ENCODE results near the gene FRMD1.

FRMD1 gene

DNA sequence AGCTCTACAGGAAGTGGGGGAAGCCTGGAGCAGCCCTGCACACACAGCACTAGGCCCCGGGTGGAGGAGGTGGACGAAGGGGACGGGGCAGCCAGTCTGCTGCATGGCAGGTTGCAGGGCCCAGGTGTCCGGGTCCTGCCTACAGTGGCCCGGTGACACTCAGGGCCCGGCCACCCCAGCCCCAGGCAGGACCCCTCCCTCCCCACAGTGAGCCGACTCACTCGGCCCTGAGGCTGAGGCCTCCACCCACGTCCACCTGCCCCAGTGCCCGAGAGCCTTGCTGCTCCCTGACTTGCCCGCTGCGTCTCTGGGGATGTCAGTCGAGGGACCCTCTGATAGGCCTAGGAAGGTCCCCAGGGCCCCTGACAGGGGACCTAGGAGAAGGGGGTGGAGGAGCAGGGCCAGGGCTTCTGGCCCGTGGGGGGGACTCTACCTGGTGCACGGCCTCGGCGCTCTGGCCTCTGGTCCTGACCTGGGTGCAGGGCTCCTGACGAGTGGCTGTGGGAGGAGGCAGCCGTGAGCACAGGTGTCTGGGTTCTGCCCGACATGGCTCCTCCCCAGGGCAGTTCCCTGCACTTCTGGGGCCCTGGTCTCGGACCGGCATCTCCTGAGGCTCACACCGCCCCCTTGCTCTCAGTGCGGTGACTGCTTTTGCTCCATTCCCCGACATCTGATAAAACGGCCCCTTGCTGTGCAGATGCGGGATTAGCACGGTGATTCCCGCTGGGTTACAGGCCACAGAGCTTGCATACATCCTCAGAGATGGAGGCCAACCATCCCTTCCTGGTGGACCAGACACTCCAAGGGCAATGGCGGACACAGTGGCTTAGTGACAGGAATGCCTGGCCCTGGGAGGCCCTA, 20.1 kb downstream of the FRMD1 start:
- H3K27ac ChIP-seq (ENCODE audit: low read depth, low read length): no peak overlapping the region
- no peak overlapping the region for H3K4me2 ChIP-seq (ENCODE audit: low read length)
- TF ChIP-seq EZH2phosphoT487 (IDR thresholded peaks at IDR 0.05; ENCODE audit: borderline replicate concordance, low read length): no peak
- TF ChIP-seq, protein P1, sequence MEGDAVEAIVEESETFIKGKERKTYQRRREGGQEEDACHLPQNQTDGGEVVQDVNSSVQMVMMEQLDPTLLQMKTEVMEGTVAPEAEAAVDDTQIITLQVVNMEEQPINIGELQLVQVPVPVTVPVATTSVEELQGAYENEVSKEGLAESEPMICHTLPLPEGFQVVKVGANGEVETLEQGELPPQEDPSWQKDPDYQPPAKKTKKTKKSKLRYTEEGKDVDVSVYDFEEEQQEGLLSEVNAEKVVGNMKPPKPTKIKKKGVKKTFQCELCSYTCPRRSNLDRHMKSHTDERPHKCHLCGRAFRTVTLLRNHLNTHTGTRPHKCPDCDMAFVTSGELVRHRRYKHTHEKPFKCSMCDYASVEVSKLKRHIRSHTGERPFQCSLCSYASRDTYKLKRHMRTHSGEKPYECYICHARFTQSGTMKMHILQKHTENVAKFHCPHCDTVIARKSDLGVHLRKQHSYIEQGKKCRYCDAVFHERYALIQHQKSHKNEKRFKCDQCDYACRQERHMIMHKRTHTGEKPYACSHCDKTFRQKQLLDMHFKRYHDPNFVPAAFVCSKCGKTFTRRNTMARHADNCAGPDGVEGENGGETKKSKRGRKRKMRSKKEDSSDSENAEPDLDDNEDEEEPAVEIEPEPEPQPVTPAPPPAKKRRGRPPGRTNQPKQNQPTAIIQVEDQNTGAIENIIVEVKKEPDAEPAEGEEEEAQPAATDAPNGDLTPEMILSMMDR (IDR thresholded peaks at IDR 0.05; ENCODE audit: low read depth, low read length, poor library complexity, severe bottlenecking): no peak
- no peaks in the 10 kb centered on the region for H3K4me1 ChIP-seq (ENCODE audit: control insufficient read depth, low read length)
- no peaks in the 10 kb centered on the region for H3K79me2 ChIP-seq (ENCODE audit: control insufficient read depth, low read length)
- no peaks in the 10 kb centered on the region for H3K27me3 ChIP-seq (ENCODE audit: control insufficient read depth, low read length)
- no peaks in the 10 kb centered on the region for H3F3A ChIP-seq (ENCODE audit: control insufficient read depth, insufficient read depth)
- no peaks in the 10 kb centered on the region for H4K20me1 ChIP-seq (ENCODE audit: control insufficient read depth, insufficient read depth, low read depth, low read length)
- no peaks in the 10 kb centered on the region for H3K9me3 ChIP-seq (ENCODE audit: control insufficient read depth, insufficient read depth, low read length)
- H3K36me3 ChIP-seq (ENCODE audit: control insufficient read depth, low read length): no peaks in the 10 kb centered on the region
- no peaks in the 10 kb centered on the region for H3K9me2 ChIP-seq (replicated peaks; ENCODE audit: control insufficient read depth, low read length)
- no peak overlapping the region for H3K4me3 ChIP-seq (ENCODE audit: low read length)

DNA sequence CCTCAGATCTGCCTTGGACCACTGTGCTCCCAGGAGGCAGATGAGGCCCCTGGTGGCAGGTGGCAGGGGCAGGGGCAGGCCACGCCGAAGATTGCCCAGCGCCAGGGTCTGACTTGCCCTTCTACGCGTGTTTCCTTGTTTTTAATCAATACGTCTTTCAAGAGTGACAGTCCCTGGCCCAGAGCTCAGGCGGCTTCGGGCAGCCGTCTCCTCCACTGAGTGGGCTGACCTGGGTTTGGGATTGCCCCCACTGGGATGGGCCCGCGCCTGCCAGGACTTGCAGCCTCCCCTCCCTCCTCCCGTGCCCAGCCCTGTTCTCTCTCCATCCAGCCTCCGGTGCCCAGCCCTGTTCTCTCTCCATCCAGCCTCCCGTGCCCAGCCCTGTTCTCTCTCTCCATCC, 21.2 kb downstream of the FRMD1 start:
- Histone ChIP-seq H4K20me1 (ENCODE audit: control insufficient read depth, insufficient read depth, low read depth, low read length) (no peaks in the 10 kb centered on the region), H3K9me2 (replicated peaks; ENCODE audit: control insufficient read depth, low read length) (no peaks in the 10 kb centered on the region), H3K4me3 (ENCODE audit: low read length) (no peak overlapping the region), H3K79me2 (ENCODE audit: control insufficient read depth, low read length) (no peaks in the 10 kb centered on the region), H3K27ac (ENCODE audit: low read depth, low read length) (no peak overlapping the region), H3K36me3 (ENCODE audit: control insufficient read depth, low read length) (no peaks in the 10 kb centered on the region), H3K4me1 (ENCODE audit: control insufficient read depth, low read length) (no peaks in the 10 kb centered on the region), H3K4me2 (ENCODE audit: low read length) (no peak overlapping the region), H3K9me3 (ENCODE audit: control insufficient read depth, insufficient read depth, low read length) (no peaks in the 10 kb centered on the region), H3F3A (ENCODE audit: control insufficient read depth, insufficient read depth) (no peaks in the 10 kb centered on the region), H3K27me3 (ENCODE audit: control insufficient read depth, low read length) (no peaks in the 10 kb centered on the region)
- TF ChIP-seq, protein P1 (IDR thresholded peaks at IDR 0.05; ENCODE audit: low read depth, low read length, poor library complexity, severe bottlenecking): no peak
- TF ChIP-seq EZH2phosphoT487 (IDR thresholded peaks at IDR 0.05; ENCODE audit: borderline replicate concordance, low read length): no peak

DNA sequence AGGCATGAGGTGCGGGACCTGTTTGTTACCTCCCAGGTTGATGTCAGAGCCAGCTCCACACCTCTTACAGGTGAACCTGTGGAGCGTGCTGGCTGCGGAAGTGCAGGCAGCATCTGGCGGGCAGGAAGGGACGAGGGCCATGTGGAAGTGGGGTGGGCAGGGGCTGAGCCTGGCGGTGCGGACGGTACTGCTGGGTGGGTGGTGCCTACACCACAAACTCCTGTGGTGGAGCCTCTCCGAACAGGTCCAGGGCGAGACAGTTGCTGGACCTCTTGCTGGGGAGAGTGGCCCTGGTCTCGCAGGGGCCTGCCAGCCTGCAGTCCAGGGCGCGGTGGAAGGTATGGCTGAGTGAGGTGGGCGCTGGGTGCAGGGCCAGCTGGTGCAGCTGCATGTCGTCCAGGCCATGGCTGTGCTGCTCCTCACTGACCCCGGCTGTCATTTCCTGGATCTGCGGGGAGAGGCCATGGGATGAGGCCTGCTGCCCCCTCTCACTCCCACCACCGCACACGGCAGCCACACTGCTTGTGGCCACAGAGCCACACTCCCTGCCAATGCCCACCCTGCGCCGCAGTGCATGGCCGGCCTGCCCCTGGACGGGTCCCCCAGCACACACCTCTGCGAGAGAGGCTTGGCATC, 22.0 kb downstream of the FRMD1 start:
- TF ChIP-seq EZH2phosphoT487 (IDR thresholded peaks at IDR 0.05; ENCODE audit: borderline replicate concordance, low read length): no peak
- TF ChIP-seq, protein P1 (IDR thresholded peaks at IDR 0.05; ENCODE audit: low read depth, low read length, poor library complexity, severe bottlenecking): no peak
- H3K27ac ChIP-seq (ENCODE audit: low read depth, low read length): no peak overlapping the region
- H3K27me3 ChIP-seq (ENCODE audit: control insufficient read depth, low read length): no peaks in the 10 kb centered on the region
- no peak overlapping the region for H3K4me2 ChIP-seq (ENCODE audit: low read length)
- H3K4me1 ChIP-seq (ENCODE audit: control insufficient read depth, low read length): no peaks in the 10 kb centered on the region
- H3K4me3 ChIP-seq (ENCODE audit: low read length): no peak overlapping the region
- H3K9me2 ChIP-seq (replicated peaks; ENCODE audit: control insufficient read depth, low read length): no peaks in the 10 kb centered on the region
- no peaks in the 10 kb centered on the region for H4K20me1 ChIP-seq (ENCODE audit: control insufficient read depth, insufficient read depth, low read depth, low read length)
- no peaks in the 10 kb centered on the region for H3F3A ChIP-seq (ENCODE audit: control insufficient read depth, insufficient read depth)
- H3K36me3 ChIP-seq (ENCODE audit: control insufficient read depth, low read length): no peaks in the 10 kb centered on the region
- no peaks in the 10 kb centered on the region for H3K9me3 ChIP-seq (ENCODE audit: control insufficient read depth, insufficient read depth, low read length)
- H3K79me2 ChIP-seq (ENCODE audit: control insufficient read depth, low read length): no peaks in the 10 kb centered on the region

All from DOHH2 (cell line).